CD4-positive, alpha-beta T cell treated with Interleukin-12 subunit alpha and Interleukin-12 subunit beta, for 1 hour (primary cell): ENCODE results near the gene MRPS6.

Experiments
- DNase-seq: peaks from one replicate; pipeline ENCODE4 v3.0.0-alpha.2; 2020

The MRPS6 gene

GRCh38 chr21:34135330-34135729, 62.0 kb downstream of the MRPS6 start:
- no peak for DNase-seq

GRCh38 chr21:34141373-34141772, 68.0 kb downstream of the MRPS6 start:
- DNase-seq: no peak

GRCh38 chr21:34143685-34144182, 70.4 kb downstream of the MRPS6 start:
- DNase-seq: no peak

GRCh38 chr21:34144224-34144623, 70.8 kb downstream of the MRPS6 start:
- DNase-seq: no peak

GRCh38 chr21:34147792-34148418, 74.5 kb downstream of the MRPS6 start:
- no peak for DNase-seq

GRCh38 chr21:34148419-34148804, 75.0 kb downstream of the MRPS6 start:
- no peak for DNase-seq

GRCh38 chr21:34148826-34149558, 75.6 kb downstream of the MRPS6 start:
- DNase-seq: no peak

- DNase-seq: no peak
Measured at GRCh38 chr21:34152500-34152899, 79.1 kb downstream of the MRPS6 start.

- no peak for DNase-seq
Measured at GRCh38 chr21:34154878-34155277, 81.5 kb downstream of the MRPS6 start.

GRCh38 chr21:34156957-34157356, 83.6 kb downstream of the MRPS6 start:
- no peak for DNase-seq

GRCh38 chr21:34157521-34157920, 84.1 kb downstream of the MRPS6 start:
- DNase-seq: no peak

- no peak for DNase-seq
Measured at GRCh38 chr21:34158866-34159835, 85.8 kb downstream of the MRPS6 start.

- no peak for DNase-seq
Measured at GRCh38 chr21:34166468-34166867, 93.1 kb downstream of the MRPS6 start.

GRCh38 chr21:34170886-34171285, 97.5 kb downstream of the MRPS6 start:
- DNase-seq: no peak

- no peak for DNase-seq
Measured at GRCh38 chr21:34174470-34174869, 101.1 kb downstream of the MRPS6 start.

- DNase-seq: no peak
Measured at GRCh38 chr21:34176448-34176847, 103.1 kb downstream of the MRPS6 start.

- no peak for DNase-seq
Measured at GRCh38 chr21:34177919-34178567, 104.7 kb downstream of the MRPS6 start.

- no peak for DNase-seq
Measured at GRCh38 chr21:34179204-34179935, 106.0 kb downstream of the MRPS6 start.

GRCh38 chr21:34180407-34180806, 107.0 kb downstream of the MRPS6 start:
- no peak for DNase-seq

GRCh38 chr21:34180826-34181359, 107.5 kb downstream of the MRPS6 start:
- no peak for DNase-seq

GRCh38 chr21:34181431-34182039, 108.2 kb downstream of the MRPS6 start:
- DNase-seq: no peak
